Stimulated activated CD8-positive, alpha-beta memory T cell treated with anti-CD3 and anti-CD28 coated beads, Interleukin-2, amount 100 ng/mL, for 1 hour (primary cell): Measurements from ENCODE around the gene BSG.

Experiments
- DNase-seq, 2 donors: peaks; one replicate each; pipeline ENCODE4 v3.0.0-alpha.2; 2020; ENCODE audit warnings: low read depth in 2 of 2

The BSG gene

DNA sequence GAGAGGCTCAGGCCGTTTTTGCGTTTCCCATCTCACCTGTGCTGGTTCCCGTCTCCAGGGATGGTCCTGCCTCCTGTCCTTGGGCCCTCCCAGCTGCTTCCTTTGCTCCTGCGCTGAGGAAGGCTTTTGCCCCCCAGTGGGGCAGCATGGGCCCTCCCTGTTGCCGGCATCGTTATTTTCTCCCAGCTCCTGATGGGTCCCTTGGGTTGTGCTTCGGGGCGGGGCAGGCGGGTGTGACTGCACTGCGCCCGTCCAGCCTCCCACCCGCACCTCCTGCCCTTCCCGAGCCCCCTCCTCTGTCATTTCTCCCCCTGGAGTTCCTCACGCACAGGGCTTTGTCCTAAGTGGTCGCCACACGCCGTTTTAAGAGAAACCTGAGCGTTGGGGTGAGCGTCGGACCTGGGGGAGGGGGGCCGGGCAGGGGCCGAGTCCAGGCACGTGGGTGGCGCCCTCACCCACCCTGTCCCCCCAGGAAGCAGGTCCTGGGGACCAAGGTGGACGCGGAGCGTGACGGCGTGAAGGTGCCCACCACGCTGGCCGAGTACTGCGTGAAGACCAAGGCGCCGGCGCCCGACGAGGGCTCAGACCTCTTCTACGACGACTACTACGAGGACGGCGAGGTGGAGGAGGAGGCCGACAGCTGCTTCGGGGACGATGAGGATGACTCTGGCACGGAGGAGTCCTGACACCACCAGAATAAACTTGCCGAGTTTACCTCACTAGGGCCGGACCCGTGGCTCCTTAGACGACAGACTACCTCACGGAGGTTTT lies 31.3 kb upstream of the BSG start:
- no peak for DNase-seq

- DNase-seq, result no peak
Observed at GRCh38 chr19:541699-542098, 30.7 kb upstream of the BSG start.

GRCh38 chr19:542173-542866 lies 30.1 kb upstream of the BSG start:
- no peak for DNase-seq

DNA sequence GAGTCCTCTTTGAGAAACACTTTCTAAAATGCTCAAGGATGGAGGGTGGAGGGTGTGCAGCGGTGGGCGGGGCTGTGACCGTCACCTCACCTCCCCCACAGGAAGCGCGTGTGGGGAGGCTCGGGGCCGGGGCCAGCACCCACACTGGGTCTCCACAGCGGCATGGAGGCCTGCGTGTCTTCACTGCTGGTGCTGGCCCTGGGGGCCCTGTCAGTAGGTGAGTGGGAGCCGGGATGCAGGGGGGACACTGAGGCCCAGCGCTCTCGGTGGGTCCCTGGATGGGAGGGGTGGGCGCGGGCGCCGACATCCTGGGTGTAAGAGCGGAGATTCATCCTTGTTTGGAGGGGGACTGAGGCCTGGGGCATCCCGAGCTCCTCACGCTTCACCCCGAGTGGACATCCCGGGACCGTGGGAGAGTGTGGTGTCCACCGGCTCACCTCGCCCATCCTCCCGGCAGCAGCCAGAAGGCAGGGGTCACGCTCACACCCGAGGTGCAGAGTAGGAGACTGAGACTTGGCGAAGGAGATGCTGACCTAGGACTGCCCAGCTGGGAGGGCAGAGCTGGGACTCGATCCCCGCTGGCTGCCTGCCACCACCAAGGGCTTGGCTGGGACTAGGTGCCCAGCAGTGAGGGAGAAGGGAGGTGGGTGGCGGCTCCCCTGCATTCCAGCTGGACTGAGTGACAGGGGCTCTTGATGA lies 28.3 kb upstream of the BSG start, which contains the start of gene GZMM:
TSS of gene GZMM (plus strand) at position 144 of the 699 bp plus-strand sequence. CDS start at position 163, 19 bp downstream.
- peak; percentile 60 to 66 for DNase-seq

- no peak for DNase-seq
Observed at GRCh38 chr19:547117-547516, 25.3 kb upstream of the BSG start.

- DNase-seq, result no peak
Observed at GRCh38 chr19:547836-548720, 24.3 kb upstream of the BSG start.

DNA sequence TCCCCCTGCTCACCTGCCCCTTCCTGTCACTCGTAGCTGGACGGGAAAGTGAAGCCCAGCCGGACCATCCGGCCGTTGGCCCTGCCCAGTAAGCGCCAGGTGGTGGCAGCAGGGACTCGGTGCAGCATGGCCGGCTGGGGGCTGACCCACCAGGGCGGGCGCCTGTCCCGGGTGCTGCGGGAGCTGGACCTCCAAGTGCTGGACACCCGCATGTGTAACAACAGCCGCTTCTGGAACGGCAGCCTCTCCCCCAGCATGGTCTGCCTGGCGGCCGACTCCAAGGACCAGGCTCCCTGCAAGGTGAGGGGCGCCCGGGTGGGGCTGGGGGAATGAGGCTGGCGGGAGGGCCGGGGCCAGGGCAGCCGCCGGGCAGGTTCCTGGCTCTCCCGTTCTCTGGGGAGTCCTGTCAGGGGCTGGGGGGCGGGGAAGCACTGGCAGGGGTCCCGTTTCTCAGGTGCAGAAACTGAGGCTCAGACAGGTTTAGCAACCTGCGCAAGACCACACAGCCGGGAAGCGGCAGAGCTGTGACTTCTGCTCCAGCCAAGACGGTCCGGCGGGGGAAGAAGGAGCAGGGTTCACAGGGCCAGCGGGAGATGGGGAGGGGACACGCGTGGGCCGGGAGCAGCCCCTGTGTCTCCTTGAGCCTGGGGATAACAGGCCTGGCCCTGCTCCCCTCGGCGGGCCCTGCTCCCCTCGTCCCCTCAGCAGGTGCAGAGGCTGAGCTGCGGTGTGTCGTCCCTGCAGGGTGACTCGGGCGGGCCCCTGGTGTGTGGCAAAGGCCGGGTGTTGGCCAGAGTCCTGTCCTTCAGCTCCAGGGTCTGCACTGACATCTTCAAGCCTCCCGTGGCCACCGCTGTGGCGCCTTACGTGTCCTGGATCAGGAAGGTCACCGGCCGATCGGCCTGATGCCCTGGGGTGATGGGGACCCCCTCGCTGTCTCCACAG lies 23.2 kb upstream of the BSG start:
- DNase-seq, result no peak

GRCh38 chr19:554817-555216 lies 17.6 kb upstream of the BSG start:
- no peak for DNase-seq

- no peak for DNase-seq
Observed at GRCh38 chr19:555474-555808, 17.0 kb upstream of the BSG start.

DNA sequence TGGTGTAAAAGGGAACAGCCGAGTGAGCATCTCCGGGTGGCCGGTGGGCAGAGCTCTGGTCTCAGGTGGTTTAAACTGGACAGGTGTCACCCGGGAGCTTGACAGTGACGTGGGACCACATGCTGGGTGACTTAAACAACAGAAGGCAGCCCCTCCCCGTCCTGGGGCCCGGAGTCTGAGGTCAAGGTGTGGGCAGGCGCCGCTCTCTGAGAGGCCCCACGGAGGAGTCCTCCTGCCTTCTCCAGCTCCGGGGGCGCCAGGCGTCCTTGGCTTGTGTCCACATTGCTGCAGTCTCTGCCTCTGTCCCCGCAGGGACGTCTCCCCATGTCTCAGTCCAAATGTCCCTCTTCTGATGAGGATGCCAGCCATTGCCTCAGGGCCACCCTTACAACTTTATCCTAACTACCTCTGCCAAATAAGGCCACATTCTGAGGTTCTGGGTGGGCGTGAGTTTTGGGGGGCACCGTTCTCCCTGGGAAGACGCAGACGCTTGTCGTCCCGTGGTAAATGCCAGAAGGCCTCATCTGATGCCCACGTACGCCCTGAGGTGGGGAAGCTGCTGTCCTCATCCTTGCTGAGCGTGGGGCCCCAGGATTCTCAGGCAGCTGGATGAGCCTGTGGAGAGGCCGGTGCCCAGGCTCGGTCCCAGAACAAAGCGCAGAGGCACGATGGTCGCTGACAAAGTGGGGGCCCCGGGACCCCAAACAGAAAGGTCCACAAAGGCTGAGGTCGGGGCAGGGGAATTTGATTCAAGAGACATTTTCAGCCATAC lies 15.6 kb upstream of the BSG start:
- no peak for DNase-seq

GRCh38 chr19:558770-559439 lies 13.5 kb upstream of the BSG start:
- DNase-seq, result no peak

GRCh38 chr19:560121-560520 lies 12.3 kb upstream of the BSG start:
- no peak for DNase-seq

DNA sequence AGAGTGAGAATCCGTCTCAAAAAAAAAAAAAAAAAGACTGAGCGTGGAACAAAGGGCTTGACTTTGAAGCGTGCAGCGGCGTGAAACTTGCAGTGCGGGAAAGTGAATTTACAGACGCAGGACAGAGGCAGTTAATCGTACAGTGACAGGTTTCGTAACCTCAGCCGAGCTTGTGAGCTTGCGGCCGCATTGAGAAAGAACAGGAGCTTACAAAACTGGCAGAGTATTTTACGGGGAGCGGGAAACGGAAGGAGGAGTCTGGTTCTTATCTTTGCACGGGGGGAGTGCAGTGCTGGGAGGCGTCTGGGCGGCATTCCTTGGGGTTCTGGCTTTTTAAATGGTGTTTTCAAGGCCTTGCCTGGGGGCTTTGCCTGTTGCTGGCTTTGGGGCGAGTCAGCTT lies 6.0 kb upstream of the BSG start:
- no peak for DNase-seq

GRCh38 chr19:566844-567243 lies 5.6 kb upstream of the BSG start:
- no peak for DNase-seq

DNA sequence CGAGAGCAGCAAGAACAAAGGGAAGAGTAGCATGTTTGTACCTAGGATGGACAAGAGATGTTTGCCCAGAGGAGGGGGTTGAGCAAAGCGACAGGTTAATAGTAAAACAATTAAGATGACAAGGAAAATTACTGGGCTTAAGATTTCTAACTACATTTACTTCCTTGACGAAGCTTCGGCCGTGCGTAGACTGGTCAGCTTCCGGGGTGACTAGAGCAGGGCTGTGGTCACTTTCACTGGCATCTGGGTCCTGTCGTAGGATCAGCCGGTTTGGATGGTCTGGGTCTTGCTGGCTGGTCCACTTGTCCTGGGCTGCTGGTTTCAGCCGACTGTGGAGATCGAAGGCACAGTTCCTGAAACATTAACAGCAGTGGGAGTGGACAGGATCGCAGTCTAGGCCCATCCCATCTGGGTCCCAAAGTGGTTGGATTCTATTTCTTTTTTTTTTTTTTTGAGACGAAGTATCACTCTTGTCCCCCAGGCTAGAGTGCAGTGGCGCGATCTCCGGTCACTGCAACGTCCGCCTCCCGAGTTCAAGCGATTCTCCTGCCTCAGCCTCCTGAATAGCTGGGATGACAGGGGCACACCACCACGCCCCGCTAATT lies 5.0 kb upstream of the BSG start:
- no peak for DNase-seq

DNA sequence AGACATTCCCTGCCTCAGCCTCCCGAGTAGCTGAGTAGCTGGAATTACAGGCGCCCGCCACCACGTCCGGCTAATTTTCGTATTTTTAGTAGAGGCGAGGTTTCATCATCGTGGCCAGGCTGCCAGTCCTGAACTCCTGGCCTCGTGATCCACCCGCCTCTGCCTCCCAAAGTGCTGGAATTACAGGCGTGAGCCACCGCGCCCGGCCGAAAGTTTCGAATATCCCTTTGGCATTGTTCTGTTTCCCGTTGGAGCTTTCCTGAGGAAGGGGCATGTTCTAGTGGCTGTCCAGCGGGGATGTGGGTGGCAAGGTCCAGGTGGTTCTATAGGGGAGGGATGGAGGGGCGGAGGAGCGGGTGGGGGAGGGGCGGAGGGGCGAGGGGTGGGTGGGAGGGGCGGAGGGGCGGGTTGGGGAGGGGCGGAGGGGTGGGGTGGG lies 2.1 kb upstream of the BSG start:
- no peak for DNase-seq

- DNase-seq, result no peak
Observed at GRCh38 chr19:570937-571565, 1.3 kb upstream of the BSG start.

DNA sequence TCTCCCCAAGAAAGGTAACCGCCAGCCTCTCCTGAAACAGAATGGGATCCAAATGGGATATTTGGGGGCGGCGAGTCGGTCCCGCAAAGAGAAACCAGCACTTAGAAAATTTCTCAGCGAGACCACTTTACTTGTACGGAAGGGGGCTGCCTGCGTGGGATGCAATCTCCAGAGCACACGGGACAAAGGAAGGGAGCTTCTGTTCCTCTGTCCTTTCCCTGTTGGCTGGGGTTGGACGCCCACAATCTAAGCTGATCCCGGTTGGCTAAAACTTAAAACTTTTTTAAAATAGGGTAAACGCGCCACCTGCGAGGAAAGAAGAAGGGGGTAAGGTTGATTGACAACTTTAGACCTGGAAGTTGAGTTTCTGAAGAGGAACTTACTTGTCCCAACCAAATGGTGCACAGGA lies 826 bp upstream of the BSG start:
- no peak for DNase-seq
